Right atrium auricular region (tissue), 2 donors: ENCODE results near the gene PLD3. TPM values are rescaled to one million over a fixed set of nuclear protein-coding genes. Genes with fewer than 3 reads are reported as not detected.

Source experiments
- DNase-seq: peaks from one replicate; pipeline ENCODE4 v3.0.0-alpha.2; 2019; ENCODE audit warnings: low spot score
- H3K27ac ChIP-seq, 2 donors: fragments of 200-600 bp; sonication (generic); 1 replicate in 1 of 2; 2 replicates in 1 of 2; pipeline ENCODE4 v1.5.1; 2016 to 2019
- H3K27me3 ChIP-seq, 2 donors: fragments of 200-600 bp; sonication (generic); one replicate each; pipeline versions ENCODE4 v1.5.1 to v1.6.0; 2017 to 2019
- H3K36me3 ChIP-seq: fragments of 200-600 bp; sonication (generic); one replicate; pipeline ENCODE4 v1.5.1; 2016
- H3K4me1 ChIP-seq, 2 donors: fragments of 200-600 bp; sonication (generic); one replicate each; pipeline versions ENCODE4 v1.5.1 to v1.6.0; 2017 to 2019
- H3K4me3 ChIP-seq, 2 donors: fragments of 200-600 bp; sonication (generic); 1 replicate in 1 of 2; 2 replicates in 1 of 2; pipeline ENCODE4 v1.5.1; 2017 to 2019; ENCODE audit warnings: mild to moderate bottlenecking in 1 of 2, moderate library complexity in 1 of 2
- H3K9me3 ChIP-seq, 2 donors: fragments of 200-600 bp; sonication (generic); one replicate each; pipeline ENCODE4 v1.5.1; 2019
- total RNA-seq, 2 donors: library from RNA; depleted of rRNA; stranded (reverse); fragments of >200 nt; gene quantifications; one replicate each; pipeline ENCODE4 v1.1.0, GENCODE V29; 2016
- TF ChIP-seq, protein P1 (sequence below), 2 donors: fragments of 200-600 bp; sonication (generic); IDR thresholded peaks; one replicate each; pipeline ENCODE4 v1.5.1; 2019; ENCODE audit warnings: antibody characterized with exemption in 2 of 2

The PLD3 gene
- total RNA-seq, 2 donors from 2014 or later = 273 to 315 TPM

- Histone ChIP-seq H3K36me3 (no peaks in the 10 kb centered on the region), H3K27me3 (no peaks in the 10 kb centered on the region), H3K4me1 (peaks cover 0 to 58% of the 10 kb centered on the region in 2 donors), H3K4me3 (no peak overlapping the region), H3K27ac (peak overlapping the region in 1 of 2 donors; percentile 83), H3K9me3 (no peaks in the 10 kb centered on the region)
- TF ChIP-seq, protein P1, sequence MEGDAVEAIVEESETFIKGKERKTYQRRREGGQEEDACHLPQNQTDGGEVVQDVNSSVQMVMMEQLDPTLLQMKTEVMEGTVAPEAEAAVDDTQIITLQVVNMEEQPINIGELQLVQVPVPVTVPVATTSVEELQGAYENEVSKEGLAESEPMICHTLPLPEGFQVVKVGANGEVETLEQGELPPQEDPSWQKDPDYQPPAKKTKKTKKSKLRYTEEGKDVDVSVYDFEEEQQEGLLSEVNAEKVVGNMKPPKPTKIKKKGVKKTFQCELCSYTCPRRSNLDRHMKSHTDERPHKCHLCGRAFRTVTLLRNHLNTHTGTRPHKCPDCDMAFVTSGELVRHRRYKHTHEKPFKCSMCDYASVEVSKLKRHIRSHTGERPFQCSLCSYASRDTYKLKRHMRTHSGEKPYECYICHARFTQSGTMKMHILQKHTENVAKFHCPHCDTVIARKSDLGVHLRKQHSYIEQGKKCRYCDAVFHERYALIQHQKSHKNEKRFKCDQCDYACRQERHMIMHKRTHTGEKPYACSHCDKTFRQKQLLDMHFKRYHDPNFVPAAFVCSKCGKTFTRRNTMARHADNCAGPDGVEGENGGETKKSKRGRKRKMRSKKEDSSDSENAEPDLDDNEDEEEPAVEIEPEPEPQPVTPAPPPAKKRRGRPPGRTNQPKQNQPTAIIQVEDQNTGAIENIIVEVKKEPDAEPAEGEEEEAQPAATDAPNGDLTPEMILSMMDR (IDR thresholded peaks at IDR 0.05) = no peak
- no peak for DNase-seq
Measured at GRCh38 chr19:40415768-40416167, 67.3 kb downstream of the PLD3 start.

- no peak overlapping the region for H3K4me3 ChIP-seq
- peaks cover 4% of the 10 kb centered on the region for H3K36me3 ChIP-seq
- peak; percentile 80 for DNase-seq
- H3K9me3 ChIP-seq = no peaks in the 10 kb centered on the region
- TF ChIP-seq, protein P1 (IDR thresholded peaks at IDR 0.05) = no peak
- no peaks in the 10 kb centered on the region for H3K27me3 ChIP-seq
- H3K4me1 ChIP-seq = peaks cover 0 to 54% of the 10 kb centered on the region in 2 donors
- H3K27ac ChIP-seq = peak overlapping the region; percentile 74 to 83
Measured at GRCh38 chr19:40416918-40417642, 68.6 kb downstream of the PLD3 start.

- H3K27me3 ChIP-seq = no peaks in the 10 kb centered on the region
- H3K9me3 ChIP-seq = no peaks in the 10 kb centered on the region
- H3K4me1 ChIP-seq = peaks cover 0 to 54% of the 10 kb centered on the region in 2 donors
- H3K27ac ChIP-seq = peak overlapping the region; percentile 74 to 83
- TF ChIP-seq, protein P1 (IDR thresholded peaks at IDR 0.05) = no peak
- no peak overlapping the region for H3K4me3 ChIP-seq
- no peak for DNase-seq
- peaks cover 9% of the 10 kb centered on the region for H3K36me3 ChIP-seq
Measured at GRCh38 chr19:40417643-40417981, 69.1 kb downstream of the PLD3 start.

- Histone ChIP-seq H3K4me1 (peaks cover 0 to 54% of the 10 kb centered on the region in 2 donors), H3K36me3 (peaks cover 13% of the 10 kb centered on the region), H3K27ac (peak overlapping the region; percentile 74 to 83)
Measured at GRCh38 chr19:40418040-40418439, 69.5 kb downstream of the PLD3 start.

DNA sequence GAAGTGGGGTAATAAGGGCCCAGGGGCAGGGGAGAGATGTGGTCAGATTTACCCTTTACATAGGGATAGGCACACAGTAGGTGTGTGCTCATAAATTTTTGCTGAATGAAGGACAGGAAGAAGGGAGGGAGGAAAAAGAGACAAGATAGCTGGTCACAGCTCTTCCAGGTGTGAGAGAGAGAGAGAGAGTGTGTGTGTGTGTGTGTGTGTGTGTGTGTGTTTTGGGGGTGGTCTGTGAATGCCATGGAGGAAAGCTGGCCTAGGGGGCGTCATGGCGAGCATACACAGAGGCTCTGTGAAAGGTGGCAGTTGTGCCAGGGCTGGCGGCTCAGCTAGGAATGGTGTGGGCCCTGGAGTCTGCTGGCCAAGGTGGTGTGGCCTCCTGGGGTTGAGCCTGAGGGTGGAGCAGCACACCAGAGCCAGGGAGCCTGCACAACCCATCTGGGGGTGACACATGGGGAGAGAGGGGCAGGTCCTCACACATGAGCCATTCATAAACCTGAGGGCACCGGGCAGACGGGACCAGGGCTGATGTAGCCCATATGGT lies 70.6 kb downstream of the PLD3 start:
- TF ChIP-seq, protein P1 (IDR thresholded peaks at IDR 0.05) = no peak
- Histone ChIP-seq H3K27me3 (no peaks in the 10 kb centered on the region), H3K9me3 (no peaks in the 10 kb centered on the region), H3K36me3 (peaks cover 22% of the 10 kb centered on the region), H3K4me3 (no peak overlapping the region), H3K27ac (no peak overlapping the region), H3K4me1 (peaks cover 0 to 58% of the 10 kb centered on the region in 2 donors)
- DNase-seq = no peak

More at GRCh38 chr19:40418040-40418439, 69.5 kb downstream of the PLD3 start:
- H3K27me3 ChIP-seq = no peaks in the 10 kb centered on the region
- no peaks in the 10 kb centered on the region for H3K9me3 ChIP-seq
- DNase-seq = no peak
- TF ChIP-seq, protein P1 (IDR thresholded peaks at IDR 0.05) = no peak
- H3K4me3 ChIP-seq = no peak overlapping the region
